Measurements from ENCODE around the gene PIGO. TPM values are rescaled to one million over a fixed set of nuclear protein-coding genes. Genes with fewer than 3 reads are reported as not detected.
A peak's percentile ranks its signal among the peaks of the same experiment; 100 is the strongest.

Gene PIGO
- 10 to 100 TPM; 10.9 to 14.1 (median 12.4) TPM for total RNA-seq

DNA sequence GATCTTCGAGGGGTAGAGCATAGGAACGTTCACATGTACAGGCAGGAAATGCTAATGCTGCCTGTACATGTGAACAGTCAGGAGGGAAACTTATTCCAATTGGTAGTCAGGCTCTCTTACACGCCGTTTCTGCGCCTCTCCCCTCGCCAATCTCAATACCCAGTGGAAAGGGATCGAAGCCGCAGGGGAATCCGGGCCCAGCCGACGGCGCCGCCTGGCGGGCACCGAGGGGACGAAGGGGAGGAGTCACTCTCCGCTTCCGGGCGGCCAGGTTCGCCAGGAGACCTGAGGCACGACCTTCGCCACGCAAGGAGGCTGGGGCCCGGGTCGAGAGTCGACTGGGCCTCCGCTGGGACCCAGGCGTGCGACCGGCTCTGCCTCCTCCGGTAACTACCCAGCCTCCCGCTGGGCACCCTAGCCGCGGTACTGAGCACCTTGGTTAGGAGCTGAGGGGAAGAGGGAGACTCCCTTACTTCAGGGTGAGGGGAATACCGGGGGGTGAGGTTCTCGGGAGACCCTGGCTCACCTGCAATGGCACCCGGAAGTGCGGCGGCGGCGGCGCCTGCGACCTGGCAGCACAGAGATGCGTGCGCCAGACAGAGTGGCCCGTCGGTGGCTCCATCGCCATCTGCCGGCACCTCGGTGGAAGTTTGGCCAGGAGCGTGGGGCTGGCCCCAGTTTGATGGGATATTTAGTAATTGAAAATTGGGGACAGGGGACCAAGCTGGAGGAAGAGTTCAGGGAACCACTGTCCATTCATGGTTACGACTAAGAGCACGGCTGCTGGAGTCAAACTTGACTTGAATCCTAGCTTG is at the start of gene PIGO:
Gene PIGO, minus strand, starts transcription at position 557 of the 815 bp plus-strand sequence. CDS start 1,026 bp downstream, outside the sequence.
- Histone ChIP-seq H3K4me1 (peaks cover 7 to 27% (median 14%) of the 10 kb centered on the region in 3 donors), H3K27ac (peak within 1 kb of the TSS; percentile 96 to 100 (median 99)), H3K36me3 (peaks cover 7 to 62% (median 28%) of the 10 kb centered on the region in 3 donors), H3K4me3 (peak within 1 kb of the TSS; percentile 76 to 99 (median 90)), H3K9me3 (no peaks in the 10 kb centered on the region), H3K27me3 (no peaks in the 10 kb centered on the region)
- TF ChIP-seq, protein P1, sequence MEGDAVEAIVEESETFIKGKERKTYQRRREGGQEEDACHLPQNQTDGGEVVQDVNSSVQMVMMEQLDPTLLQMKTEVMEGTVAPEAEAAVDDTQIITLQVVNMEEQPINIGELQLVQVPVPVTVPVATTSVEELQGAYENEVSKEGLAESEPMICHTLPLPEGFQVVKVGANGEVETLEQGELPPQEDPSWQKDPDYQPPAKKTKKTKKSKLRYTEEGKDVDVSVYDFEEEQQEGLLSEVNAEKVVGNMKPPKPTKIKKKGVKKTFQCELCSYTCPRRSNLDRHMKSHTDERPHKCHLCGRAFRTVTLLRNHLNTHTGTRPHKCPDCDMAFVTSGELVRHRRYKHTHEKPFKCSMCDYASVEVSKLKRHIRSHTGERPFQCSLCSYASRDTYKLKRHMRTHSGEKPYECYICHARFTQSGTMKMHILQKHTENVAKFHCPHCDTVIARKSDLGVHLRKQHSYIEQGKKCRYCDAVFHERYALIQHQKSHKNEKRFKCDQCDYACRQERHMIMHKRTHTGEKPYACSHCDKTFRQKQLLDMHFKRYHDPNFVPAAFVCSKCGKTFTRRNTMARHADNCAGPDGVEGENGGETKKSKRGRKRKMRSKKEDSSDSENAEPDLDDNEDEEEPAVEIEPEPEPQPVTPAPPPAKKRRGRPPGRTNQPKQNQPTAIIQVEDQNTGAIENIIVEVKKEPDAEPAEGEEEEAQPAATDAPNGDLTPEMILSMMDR (IDR thresholded peaks at IDR 0.05): peak; percentile 64 to 87 (median 82)
- peak in 2 of 4 donors; percentile 46 to 56 for TF ChIP-seq POLR2A (IDR thresholded peaks at IDR 0.05)
- peak; percentile 63 for DNase-seq
- 0 to 1% methylated on average over 11 to 13 of the region's 53 CpGs for WGBS, 2 donors
- intact Hi-C loops (cut with DNase I): loop anchor here (10.0 kb wide), 1 partner anchor 201 kb away; a partner anchor contains a TSS

DNA sequence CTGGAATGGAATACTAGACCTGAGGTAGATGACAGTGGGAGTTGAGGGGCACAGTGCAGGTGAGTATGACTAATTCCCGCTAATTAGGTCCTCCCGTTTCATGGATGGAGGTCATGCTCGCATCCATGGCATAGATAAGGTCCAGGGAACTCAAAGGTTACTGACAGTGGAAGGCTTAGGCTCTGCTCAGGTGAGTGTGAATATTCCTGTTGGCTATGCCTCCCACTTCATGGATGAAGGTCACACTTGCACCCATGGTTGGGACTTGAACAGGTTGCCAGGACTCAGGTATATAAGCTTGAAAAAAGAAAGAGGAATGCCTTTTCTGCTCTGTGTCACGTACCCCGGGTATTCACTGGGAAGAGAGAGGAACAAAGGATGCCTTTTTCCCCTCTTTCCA is 45.6 kb upstream of the PIGO start:
- no peak overlapping the region for H3K27ac ChIP-seq
- H3K4me1 ChIP-seq: no peaks in the 10 kb centered on the region
- H3K4me3 ChIP-seq: no peak overlapping the region
- 72 to 85% methylated on average over 4 to 5 of the region's 5 CpGs for WGBS, 2 donors
- no peaks in the 10 kb centered on the region for H3K36me3 ChIP-seq
- TF ChIP-seq POLR2A (IDR thresholded peaks at IDR 0.05): no peak
- TF ChIP-seq, protein P1 (IDR thresholded peaks at IDR 0.05): no peak
- intact Hi-C loops (cut with DNase I): no loop called here
- DNase-seq: no peak
- no peaks in the 10 kb centered on the region for H3K27me3 ChIP-seq
- H3K9me3 ChIP-seq: peaks cover 0 to 40% (median 17%) of the 10 kb centered on the region in 3 donors

DNA sequence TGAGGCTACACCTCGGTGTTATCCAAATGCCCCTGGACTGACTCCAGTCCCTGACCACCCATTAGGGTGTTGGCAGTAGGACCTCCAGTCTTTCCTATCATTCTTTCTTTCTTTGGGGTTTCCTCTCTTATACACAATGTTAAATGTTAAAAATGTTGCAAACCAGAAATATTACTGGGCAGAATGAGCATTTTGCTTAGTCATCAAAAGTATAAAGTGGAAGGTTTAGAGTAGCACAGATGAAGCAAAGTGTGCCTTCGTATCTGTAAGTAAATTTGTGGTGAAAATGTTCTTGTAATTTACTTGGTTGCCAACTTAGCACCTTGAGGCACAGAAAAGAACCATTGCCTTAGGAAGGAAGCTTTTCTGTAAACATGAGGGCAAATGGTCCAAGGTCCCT is 43.7 kb upstream of the PIGO start:
- H3K27me3 ChIP-seq: no peaks in the 10 kb centered on the region
- H3K4me3 ChIP-seq: no peak overlapping the region
- TF ChIP-seq, protein P1 (IDR thresholded peaks at IDR 0.05): no peak
- TF ChIP-seq POLR2A (IDR thresholded peaks at IDR 0.05): no peak
- peaks cover 0 to 34% (median 17%) of the 10 kb centered on the region in 3 donors for H3K9me3 ChIP-seq
- no peak for DNase-seq
- H3K27ac ChIP-seq: no peak overlapping the region
- H3K4me1 ChIP-seq: no peaks in the 10 kb centered on the region
- no peaks in the 10 kb centered on the region for H3K36me3 ChIP-seq
- intact Hi-C loops (cut with DNase I): no loop called here
- 87 to 97% methylated on average over 2 of the region's 2 CpGs for WGBS, 2 donors

DNA sequence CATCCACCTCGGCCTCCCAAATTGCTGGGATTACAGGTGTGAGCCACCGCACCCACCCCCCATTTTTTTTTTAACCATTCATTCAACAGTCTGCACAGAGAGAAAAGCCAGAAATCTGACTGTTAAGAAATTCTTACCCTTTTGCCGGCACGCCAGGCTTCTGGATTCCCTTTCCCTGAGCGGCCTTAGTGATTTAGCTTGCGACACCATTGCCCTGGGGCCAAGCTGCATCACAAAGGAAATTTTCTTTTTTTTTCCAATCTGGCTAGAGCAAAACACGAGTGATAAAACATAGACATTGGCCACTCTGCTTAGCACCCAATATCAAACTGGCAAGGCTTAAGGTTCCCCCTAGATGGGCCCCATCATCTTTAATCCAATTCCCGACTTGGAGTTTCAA is 40.5 kb upstream of the PIGO start:
- H3K4me1 ChIP-seq: no peaks in the 10 kb centered on the region
- H3K27ac ChIP-seq: no peak overlapping the region
- no peak for TF ChIP-seq POLR2A (IDR thresholded peaks at IDR 0.05)
- TF ChIP-seq, protein P1 (IDR thresholded peaks at IDR 0.05): no peak
- DNase-seq: no peak
- WGBS, 2 donors: 46 to 63% methylated on average over 6 to 8 of the region's 8 CpGs
- peaks cover 0 to 8% (median 6%) of the 10 kb centered on the region in 3 donors for H3K9me3 ChIP-seq
- no peak overlapping the region for H3K4me3 ChIP-seq
- H3K36me3 ChIP-seq: no peaks in the 10 kb centered on the region
- no peaks in the 10 kb centered on the region for H3K27me3 ChIP-seq
- intact Hi-C loops (cut with DNase I): no loop called here

- 90 to 94% methylated on average over 7 of the region's 7 CpGs for WGBS, 2 donors
- TF ChIP-seq, protein P1 (IDR thresholded peaks at IDR 0.05): no peak
- no peak for TF ChIP-seq POLR2A (IDR thresholded peaks at IDR 0.05)
These were observed 39.6 kb upstream of the PIGO start for GRCh38 chr9:35135988-35136387.

More at GRCh38 chr9:35135988-35136387, 39.6 kb upstream of the PIGO start:
- no peaks in the 10 kb centered on the region for H3K4me1 ChIP-seq
- no peak overlapping the region for H3K4me3 ChIP-seq
- no peak overlapping the region for H3K27ac ChIP-seq
- H3K27me3 ChIP-seq: no peaks in the 10 kb centered on the region
- H3K36me3 ChIP-seq: no peaks in the 10 kb centered on the region
- intact Hi-C loops (cut with DNase I): no loop called here
- no peaks in the 10 kb centered on the region for H3K9me3 ChIP-seq
- DNase-seq: no peak

All from esophagus squamous epithelium (tissue), 5 donors.